Activated CD8-positive, alpha-beta memory T cell treated with anti-CD3 and anti-CD28 coated beads for 48 hours (primary cell): Measurements from ENCODE around the gene WFIKKN1.

Source experiments
- DNase-seq, 3 experiments: peaks; one replicate each; pipeline ENCODE4 v3.0.0-alpha.2; 2020; ENCODE audit warnings: low read depth in 2 of 3, low spot score in 2 of 3

Gene WFIKKN1

GRCh38 chr16:682493-683395 lies 52.0 kb downstream of the WFIKKN1 start:
- DNase-seq = no peak

GRCh38 chr16:683396-684070 lies 52.7 kb downstream of the WFIKKN1 start:
- no peak for DNase-seq
